Measurements from ENCODE around the gene SPRR2F.

The SPRR2F gene

GRCh38 chr1:153072806-153073726 is 40.2 kb downstream of the SPRR2F start:
- DNase-seq = no peak

DNA sequence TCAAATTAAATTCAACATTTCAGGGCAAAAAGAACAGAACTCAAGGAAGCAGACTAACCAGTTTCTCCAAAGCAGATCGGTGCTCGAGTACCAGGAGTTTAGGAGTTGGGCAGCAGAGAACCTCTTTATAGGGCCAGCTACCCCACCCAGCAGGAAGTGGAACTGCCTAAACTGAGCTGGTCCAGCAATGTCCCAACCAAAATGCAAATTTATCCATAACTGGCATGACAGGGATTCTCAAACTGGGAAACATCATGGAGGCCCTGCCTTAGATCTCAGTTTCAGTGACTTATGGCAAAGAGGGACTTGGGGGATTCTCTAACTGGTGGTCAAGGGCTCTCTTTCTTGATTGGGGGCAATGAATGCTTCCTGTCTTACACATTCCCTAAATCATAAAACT is 41.8 kb downstream of the SPRR2F start, which contains the start of gene SPRR2B:
Gene SPRR2B (minus strand): TSS at position 101 of the 400 bp plus-strand sequence. CDS start 772 bp downstream, outside the sequence.
- DNase-seq = no peak

DNA sequence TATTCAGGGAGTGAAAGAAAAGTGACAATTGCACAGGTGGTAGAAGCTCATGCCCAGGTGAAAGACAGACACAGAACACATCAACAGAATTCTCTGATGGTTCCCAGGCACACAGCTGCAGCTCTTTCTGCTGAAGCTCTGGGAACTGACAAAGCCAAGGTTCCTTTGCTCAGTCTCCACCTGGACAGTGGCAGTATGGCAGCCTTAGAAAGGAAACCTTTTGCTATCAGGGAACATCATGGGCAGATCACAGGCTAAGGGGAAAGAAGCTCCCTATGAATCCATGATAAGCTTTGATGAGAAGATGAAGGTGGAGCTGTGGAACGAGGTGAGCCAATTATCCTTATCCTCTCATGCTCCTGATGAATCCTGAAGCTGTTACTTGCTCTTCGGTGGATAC is 43.1 kb downstream of the SPRR2F start:
- no peak for DNase-seq
